Breast epithelium (tissue), 3 donors: ENCODE measurements around the gene GATM.
"Not testable (repeated sequence)": the region's sequence is repeated elsewhere in the genome, so short reads cannot be mapped to it uniquely, and the experiment has no call there.

ENCODE experiments used
- CTCF ChIP-seq, 3 donors: fragments of 450-650 bp; IDR thresholded peaks; one replicate each; pipeline ENCODE4 v1.5.1; 2016 to 2017; ENCODE audit warnings: antibody characterized with exemption in 3 of 3, mild to moderate bottlenecking in 3 of 3, moderate library complexity in 3 of 3
- POLR2A ChIP-seq: fragments of 450-650 bp; IDR thresholded peaks from one replicate; pipeline ENCODE4 v1.6.1; 2016; ENCODE audit warnings: antibody characterized with exemption, mild to moderate bottlenecking, moderate library complexity
- POLR2AphosphoS5 ChIP-seq, 3 donors: sonication (generic); formaldehyde crosslinking; IDR thresholded peaks; one replicate each; pipeline ENCODE4 v1.6.1; 2017; ENCODE audit warnings: antibody characterized with exemption in 3 of 3

GRCh38 chr15:45370042-45370441, 8.3 kb downstream of the GATM start:
- not testable (repeated sequence) for TF ChIP-seq POLR2AphosphoS5 (IDR thresholded peaks at IDR 0.05); CTCF (IDR thresholded peaks at IDR 0.05); POLR2A
